H1 (cell line): ENCODE results near the gene TFR2.

Experiments used
- CHD7 ChIP-seq: fragments of 300-600 bp; sonication (generic); IDR thresholded peaks from 2 replicates; pipeline ENCODE4 v1.7.1; 2012; ENCODE audit warnings: low read length, moderate library complexity, mild to moderate bottlenecking, inconsistent platforms; ENCODE audit not compliant: insufficient replicate concordance
- CREB1 ChIP-seq: IDR thresholded peaks from 2 replicates; pipeline ENCODE4 v1.6.1; 2012; ENCODE audit warnings: inconsistent platforms
- CTCF ChIP-seq, 3 experiments: IDR thresholded peaks; 1 replicate in 2 of 3; 2 replicates in 1 of 3; pipeline versions ENCODE4 v1.5.1 to v1.6.1; 2011; ENCODE audit warnings: low read length in 3 of 3, mild to moderate bottlenecking in 3 of 3, inconsistent platforms in 2 of 3, low read depth in 1 of 3, moderate library complexity in 1 of 3; ENCODE audit not compliant: insufficient read depth in 1 of 3; ENCODE audit errors: control extremely low read depth in 1 of 3
- POLR2A ChIP-seq, 2 experiments: IDR thresholded peaks; 1 replicate in 1 of 2; 2 replicates in 1 of 2; pipeline ENCODE4 v1.6.1; 2011; ENCODE audit warnings: low read depth in 2 of 2, low read length in 2 of 2, mild to moderate bottlenecking in 2 of 2; ENCODE audit errors: control extremely low read depth in 1 of 2
- ZNF274 ChIP-seq: IDR thresholded peaks from 2 replicates; pipeline ENCODE4 v1.7.0; 2012; ENCODE audit warnings: low read length, borderline replicate concordance; ENCODE audit errors: extremely low read depth

GRCh38 chr7:100577103-100577502, 64.2 kb downstream of the TFR2 start:
- TF ChIP-seq CTCF (IDR thresholded peaks at IDR 0.05; ENCODE audit: control extremely low read depth in 1 of 3, insufficient read depth in 1 of 3, low read depth in 1 of 3, low read length in 3 of 3) (no peak), CHD7 (no peak), POLR2A (IDR thresholded peaks at IDR 0.05; ENCODE audit: control extremely low read depth in 1 of 2, low read depth in 2 of 2, low read length in 2 of 2) (no peak), CREB1 (no peak), ZNF274 (no peak)
